Liver (tissue), 9 donors: ENCODE measurements around the gene PIGV. TPM values are rescaled to one million over a fixed set of nuclear protein-coding genes. Genes with fewer than 3 reads are reported as not detected.
"Not testable (repeated sequence)": the region's sequence is repeated elsewhere in the genome, so short reads cannot be mapped to it uniquely, and the experiment has no call there.

Experiments used
- DNase-seq: peaks from one replicate; pipeline ENCODE4 v3.0.0-alpha.2; 2017; ENCODE audit warnings: low spot score
- H3K27ac ChIP-seq, 2 donors: one replicate each; pipeline ENCODE4 v1.7.0; 2013; ENCODE audit warnings: inconsistent platforms in 2 of 2, low read length in 2 of 2, control low read depth in 1 of 2, low read depth in 1 of 2, mild to moderate bottlenecking in 1 of 2
- H3K27me3 ChIP-seq, 4 donors: one replicate each; pipeline versions ENCODE4 v1.6.1 to v1.7.0; 2013; ENCODE audit warnings: low read length in 3 of 4, inconsistent platforms in 1 of 4, mild to moderate bottlenecking in 1 of 4, moderate library complexity in 1 of 4; ENCODE audit not compliant: control insufficient read depth in 4 of 4, insufficient read depth in 4 of 4
- H3K36me3 ChIP-seq, 4 donors: one replicate each; pipeline versions ENCODE4 v1.6.1 to v1.7.0; 2013; ENCODE audit warnings: low read length in 3 of 4, mild to moderate bottlenecking in 3 of 4, low read depth in 1 of 4, moderate library complexity in 1 of 4; ENCODE audit not compliant: control insufficient read depth in 4 of 4, insufficient read depth in 3 of 4
- H3K4me1 ChIP-seq, 4 donors: one replicate each; pipeline versions ENCODE4 v1.6.1 to v1.7.0; 2013; ENCODE audit warnings: low read length in 3 of 4, mild to moderate bottlenecking in 3 of 4, moderate library complexity in 1 of 4; ENCODE audit not compliant: control insufficient read depth in 4 of 4, insufficient read depth in 4 of 4
- H3K4me3 ChIP-seq, 3 donors: one replicate each; pipeline versions ENCODE4 v1.6.1 to v1.7.0; 2013; ENCODE audit warnings: low read length in 3 of 3, control low read depth in 1 of 3, low read depth in 1 of 3, mild to moderate bottlenecking in 1 of 3
- H3K9ac ChIP-seq, 2 donors: one replicate each; pipeline ENCODE4 v1.7.0; 2013; ENCODE audit warnings: low read length in 2 of 2, mild to moderate bottlenecking in 2 of 2, moderate library complexity in 2 of 2, control low read depth in 1 of 2, low read depth in 1 of 2
- H3K9me3 ChIP-seq, 4 donors: one replicate each; pipeline versions ENCODE4 v1.6.1 to v1.7.0; 2013; ENCODE audit warnings: low read length in 3 of 4; ENCODE audit not compliant: control insufficient read depth in 4 of 4
- EGR1 ChIP-seq, 2 donors: IDR thresholded peaks; 2 replicates each; pipeline ENCODE4 v1.6.1; 2016 to 2018; ENCODE audit warnings: antibody characterized with exemption in 2 of 2, low read depth in 2 of 2
- FOXA1 ChIP-seq: IDR thresholded peaks from 2 replicates; pipeline ENCODE4 v1.6.1; 2016; ENCODE audit warnings: antibody characterized with exemption
- FOXA2 ChIP-seq: IDR thresholded peaks from 2 replicates; pipeline ENCODE4 v1.6.1; 2016; ENCODE audit warnings: antibody characterized with exemption
- JUND ChIP-seq, 2 donors: IDR thresholded peaks; 2 replicates each; pipeline ENCODE4 v1.6.1; 2016; ENCODE audit warnings: antibody characterized with exemption in 2 of 2
- REST ChIP-seq: IDR thresholded peaks from 2 replicates; pipeline ENCODE4 v1.6.1; 2016; ENCODE audit warnings: antibody characterized with exemption, mild to moderate bottlenecking
- SP1 ChIP-seq: IDR thresholded peaks from 2 replicates; pipeline ENCODE4 v1.6.1; 2018; ENCODE audit warnings: antibody characterized with exemption, mild to moderate bottlenecking
- TAF1 ChIP-seq: conservative IDR thresholded peaks from 2 replicates; pipeline ENCODE4 v1.6.1; 2016; ENCODE audit warnings: antibody characterized with exemption, mild to moderate bottlenecking
- YY1 ChIP-seq: IDR thresholded peaks from 2 replicates; pipeline ENCODE4 v1.6.1; 2016; ENCODE audit warnings: antibody characterized with exemption, mild to moderate bottlenecking
- WGBS: extraction: QIAGEN DNeasy Blood & Tissue Kit; methylation state at CpG from one replicate; pipeline ENCODE4 v1.1.7; 2013; 5-methylcytosine and 5-hydroxymethylcytosine counted together
- polyA plus RNA-seq, 2 donors: library from polyadenylated mRNA; stranded (reverse) in 1 of 2; unstranded in 1 of 2; fragments of 200-250 nt in 1 of 2; fragments of >200 nt in 1 of 2; fragmentation: Nextera tagmentation in 1 of 2; extraction: Ambion mirVana in 1 of 2; gene quantifications; one replicate each; pipeline versions ENCODE4 v1.2.1 to v1.2.3, GENCODE V29; 2013 to 2015
- total RNA-seq, 2 donors: library from RNA; depleted of rRNA; stranded (reverse); fragments of >200 nt; gene quantifications; one replicate each; pipeline ENCODE4 v1.2.3, GENCODE V29; 2014
- TF ChIP-seq, protein P1 (sequence below): IDR thresholded peaks from 2 replicates; pipeline ENCODE4 v1.6.1; 2016; ENCODE audit warnings: antibody characterized with exemption
- donor health status: healthy.
- donor health status: healthy.
- donor health status: healthy.
- donor health status: healthy.
- donor health status: healthy.

Gene PIGV
- total and polyA plus RNA-seq, 4 donors, result 13.9 to 24.3 (median 14.8) TPM

DNA sequence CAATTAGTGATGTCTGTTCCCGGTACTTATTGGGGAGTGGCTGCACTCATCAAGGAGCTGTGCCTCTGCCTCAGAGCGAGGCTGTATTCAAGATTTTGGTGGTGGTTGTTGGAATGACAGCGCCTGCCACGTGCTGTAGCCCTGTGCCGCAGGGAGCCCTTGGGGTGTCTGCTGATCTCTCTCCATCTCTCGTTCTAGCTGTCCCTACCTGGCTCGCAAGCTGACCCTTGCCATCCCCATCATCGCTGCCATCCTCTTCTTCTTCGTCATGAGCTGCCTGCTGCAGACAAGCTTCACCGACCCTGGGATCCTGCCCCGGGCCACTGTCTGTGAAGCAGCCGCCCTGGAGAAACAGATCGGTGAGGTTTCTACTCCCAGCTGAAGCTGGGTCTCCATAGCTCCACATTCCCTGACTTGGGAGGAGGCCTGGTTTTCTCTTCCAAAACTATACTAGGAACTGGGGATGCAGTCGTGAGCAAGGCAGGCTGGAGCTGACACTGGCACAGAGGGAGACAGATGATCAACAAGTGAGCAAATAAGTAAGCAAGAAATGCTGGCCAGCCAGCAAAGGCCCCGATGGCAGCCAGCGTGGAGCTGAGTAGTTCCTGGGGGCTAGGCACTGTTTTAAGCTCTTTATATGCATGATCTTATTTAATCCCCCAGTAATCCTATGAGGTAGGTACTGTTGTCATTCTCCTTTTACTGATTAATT is 44.7 kb downstream of the PIGV start:
- Histone ChIP-seq H3K9ac (peak overlapping the region in 1 of 2 donors; percentile 33), H3K36me3 (peaks cover 3 to 26% (median 16%) of the 10 kb centered on the region in 4 donors), H3K9me3 (no peaks in the 10 kb centered on the region), H3K27ac (peak overlapping the region; percentile 83 to 93), H3K4me1 (peaks cover 10 to 52% (median 39%) of the 10 kb centered on the region in 4 donors), H3K27me3 (no peaks in the 10 kb centered on the region), H3K4me3 (no peak overlapping the region)
- DNase-seq, result no peak
- TF ChIP-seq REST (no peak), YY1 (no peak), EGR1 (IDR thresholded peaks at IDR 0.05; ENCODE audit: low read depth in 2 of 2) (no peak)
- TF ChIP-seq, protein P1, sequence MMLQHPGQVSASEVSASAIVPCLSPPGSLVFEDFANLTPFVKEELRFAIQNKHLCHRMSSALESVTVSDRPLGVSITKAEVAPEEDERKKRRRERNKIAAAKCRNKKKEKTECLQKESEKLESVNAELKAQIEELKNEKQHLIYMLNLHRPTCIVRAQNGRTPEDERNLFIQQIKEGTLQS, result no peak
- WGBS, result 80% methylated on average over 16 of the region's 16 CpGs

GRCh38 chr1:26833432-26834405 is 46.0 kb downstream of the PIGV start:
- no peaks in the 10 kb centered on the region for H3K27me3 ChIP-seq
- peak overlapping the region in 1 of 2 donors; percentile 29 for H3K9ac ChIP-seq
- H3K4me1 ChIP-seq, result peaks cover 5 to 41% (median 27%) of the 10 kb centered on the region in 4 donors
- H3K4me3 ChIP-seq, result no peak overlapping the region
- H3K36me3 ChIP-seq, result peaks cover 3 to 32% (median 18%) of the 10 kb centered on the region in 4 donors
- TF ChIP-seq SP1 (no peak), JUND (IDR thresholded peaks at IDR 0.05) (no peak), FOXA1 (no peak), TAF1 (no peak), FOXA2 (no peak), REST (no peak)
- H3K9me3 ChIP-seq, result no peaks in the 10 kb centered on the region
- WGBS, result 86% methylated on average over 23 of the region's 23 CpGs
- peak overlapping the region; percentile 53 to 83 for H3K27ac ChIP-seq
- no peak for DNase-seq

DNA sequence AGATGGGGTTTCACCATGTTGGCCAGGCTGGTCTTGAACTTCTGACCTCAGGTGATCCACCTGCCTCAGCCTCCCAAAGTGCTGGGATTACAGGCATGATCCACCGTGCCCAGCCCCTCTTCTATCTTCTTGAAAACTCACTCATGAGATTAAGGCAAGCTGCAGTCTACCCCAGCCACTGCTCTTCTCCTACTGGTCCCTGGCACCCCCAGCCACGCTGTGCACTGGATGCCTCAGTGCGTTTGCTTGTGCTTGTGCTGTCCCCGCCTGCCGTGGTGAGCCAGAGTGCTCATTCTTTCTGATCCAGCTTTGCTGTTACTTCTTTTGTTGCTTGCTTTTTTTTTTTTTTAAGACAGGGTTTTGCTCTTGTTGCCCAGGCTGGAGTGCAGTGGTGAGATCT is 49.9 kb downstream of the PIGV start:
- not testable (repeated sequence) for H3K4me3 ChIP-seq, DNase-seq, H3K4me1 ChIP-seq, H3K27me3 ChIP-seq, H3K27ac ChIP-seq, H3K9me3 ChIP-seq, H3K9ac ChIP-seq
- H3K36me3 ChIP-seq, result peaks cover 5 to 57% (median 29%) of the 10 kb centered on the region in 4 donors
- WGBS, result 94% methylated on average over 5 of the region's 5 CpGs
